Lower leg skin (tissue), 4 donors: Measurements from ENCODE around the gene ITPKB. TPM values are rescaled to one million over a fixed set of nuclear protein-coding genes. Genes with fewer than 3 reads are reported as not detected.

Source experiments
- DNase-seq, 2 donors: peaks; one replicate each; pipeline ENCODE4 v3.0.0-alpha.2; 2019; ENCODE audit warnings: low spot score in 2 of 2
- H3K4me3 ChIP-seq: fragments of 200-600 bp; sonication (generic); 2 replicates; pipeline ENCODE4 v1.5.1; 2017; ENCODE audit warnings: mild to moderate bottlenecking, low read depth; ENCODE audit not compliant: poor library complexity, severe bottlenecking
- POLR2A ChIP-seq, 2 donors: fragments of 450-650 bp; IDR thresholded peaks; one replicate each; pipeline ENCODE4 v1.6.1; 2016 to 2017; ENCODE audit warnings: antibody characterized with exemption in 2 of 2, mild to moderate bottlenecking in 1 of 2, moderate library complexity in 1 of 2
- WGBS, 2 donors: methylation state at CpG; one replicate each; pipeline ENCODE4 v1.1.5; 2018; 5-methylcytosine and 5-hydroxymethylcytosine counted together
- intact Hi-C: fragments of 100-400 bp; cut with DNase I; formaldehyde crosslinking; loops from one replicate; pipeline ENCODE4 v1.15.0; 2023; ENCODE audit warnings: low total_unique reads
- total RNA-seq, 4 donors: library from RNA; depleted of rRNA; stranded (reverse); fragments of >200 nt; gene quantifications; one replicate each; pipeline ENCODE4 v1.1.0, GENCODE V29; 2016
- TF ChIP-seq, protein P1 (sequence below), 3 donors: fragments of 450-650 bp; IDR thresholded peaks; one replicate each; pipeline ENCODE4 v1.5.1; 2016; ENCODE audit warnings: antibody characterized with exemption in 3 of 3, mild to moderate bottlenecking in 3 of 3, moderate library complexity in 2 of 3

The ITPKB gene
- total RNA-seq, 4 donors from 2014 or later, result 39.3 to 57.2 (median 44.1) TPM

GRCh38 chr1:226688808-226689207 lies 50.3 kb downstream of the ITPKB start:
- DNase-seq, result no peak
- intact Hi-C loops, result no loop called here
- H3K4me3 ChIP-seq, result no peak overlapping the region
- 54 to 55% methylated on average over 4 of the region's 4 CpGs for WGBS, 2 donors
- no peak for TF ChIP-seq POLR2A (IDR thresholded peaks at IDR 0.05)
- TF ChIP-seq, protein P1, sequence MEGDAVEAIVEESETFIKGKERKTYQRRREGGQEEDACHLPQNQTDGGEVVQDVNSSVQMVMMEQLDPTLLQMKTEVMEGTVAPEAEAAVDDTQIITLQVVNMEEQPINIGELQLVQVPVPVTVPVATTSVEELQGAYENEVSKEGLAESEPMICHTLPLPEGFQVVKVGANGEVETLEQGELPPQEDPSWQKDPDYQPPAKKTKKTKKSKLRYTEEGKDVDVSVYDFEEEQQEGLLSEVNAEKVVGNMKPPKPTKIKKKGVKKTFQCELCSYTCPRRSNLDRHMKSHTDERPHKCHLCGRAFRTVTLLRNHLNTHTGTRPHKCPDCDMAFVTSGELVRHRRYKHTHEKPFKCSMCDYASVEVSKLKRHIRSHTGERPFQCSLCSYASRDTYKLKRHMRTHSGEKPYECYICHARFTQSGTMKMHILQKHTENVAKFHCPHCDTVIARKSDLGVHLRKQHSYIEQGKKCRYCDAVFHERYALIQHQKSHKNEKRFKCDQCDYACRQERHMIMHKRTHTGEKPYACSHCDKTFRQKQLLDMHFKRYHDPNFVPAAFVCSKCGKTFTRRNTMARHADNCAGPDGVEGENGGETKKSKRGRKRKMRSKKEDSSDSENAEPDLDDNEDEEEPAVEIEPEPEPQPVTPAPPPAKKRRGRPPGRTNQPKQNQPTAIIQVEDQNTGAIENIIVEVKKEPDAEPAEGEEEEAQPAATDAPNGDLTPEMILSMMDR (IDR thresholded peaks at IDR 0.05), result no peak

GRCh38 chr1:226688056-226688748 lies 50.9 kb downstream of the ITPKB start:
- intact Hi-C loops, result no loop called here

DNA sequence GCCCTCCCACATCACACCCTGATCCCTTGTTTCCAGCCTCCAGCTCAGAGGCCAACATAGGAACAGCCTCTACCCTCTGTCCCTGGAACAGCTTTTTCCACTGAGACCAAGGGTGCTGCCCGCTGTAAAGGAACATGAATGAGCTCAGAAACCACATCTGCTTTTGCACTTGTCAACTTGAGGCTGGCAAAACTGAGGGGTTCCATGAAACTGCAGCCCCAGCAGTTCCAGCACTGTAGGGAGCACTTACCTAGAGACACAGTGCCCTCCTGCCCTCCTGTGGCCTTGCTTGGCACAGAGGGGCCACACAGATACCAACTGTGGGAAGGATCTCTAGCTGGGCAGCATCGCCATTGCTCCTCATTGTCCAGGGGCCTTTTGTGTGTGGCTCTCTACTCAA lies 51.7 kb downstream of the ITPKB start:
- intact Hi-C loops, result no loop called here
- no peak for TF ChIP-seq POLR2A (IDR thresholded peaks at IDR 0.05)
- TF ChIP-seq, protein P1 (IDR thresholded peaks at IDR 0.05), result no peak

More at GRCh38 chr1:226688056-226688748, 50.9 kb downstream of the ITPKB start:
- 60 to 62% methylated on average over 5 to 6 of the region's 6 CpGs for WGBS, 2 donors
- TF ChIP-seq, protein P1 (IDR thresholded peaks at IDR 0.05), result no peak
- TF ChIP-seq POLR2A (IDR thresholded peaks at IDR 0.05), result no peak
- no peak overlapping the region for H3K4me3 ChIP-seq
- DNase-seq, result no peak

DNA sequence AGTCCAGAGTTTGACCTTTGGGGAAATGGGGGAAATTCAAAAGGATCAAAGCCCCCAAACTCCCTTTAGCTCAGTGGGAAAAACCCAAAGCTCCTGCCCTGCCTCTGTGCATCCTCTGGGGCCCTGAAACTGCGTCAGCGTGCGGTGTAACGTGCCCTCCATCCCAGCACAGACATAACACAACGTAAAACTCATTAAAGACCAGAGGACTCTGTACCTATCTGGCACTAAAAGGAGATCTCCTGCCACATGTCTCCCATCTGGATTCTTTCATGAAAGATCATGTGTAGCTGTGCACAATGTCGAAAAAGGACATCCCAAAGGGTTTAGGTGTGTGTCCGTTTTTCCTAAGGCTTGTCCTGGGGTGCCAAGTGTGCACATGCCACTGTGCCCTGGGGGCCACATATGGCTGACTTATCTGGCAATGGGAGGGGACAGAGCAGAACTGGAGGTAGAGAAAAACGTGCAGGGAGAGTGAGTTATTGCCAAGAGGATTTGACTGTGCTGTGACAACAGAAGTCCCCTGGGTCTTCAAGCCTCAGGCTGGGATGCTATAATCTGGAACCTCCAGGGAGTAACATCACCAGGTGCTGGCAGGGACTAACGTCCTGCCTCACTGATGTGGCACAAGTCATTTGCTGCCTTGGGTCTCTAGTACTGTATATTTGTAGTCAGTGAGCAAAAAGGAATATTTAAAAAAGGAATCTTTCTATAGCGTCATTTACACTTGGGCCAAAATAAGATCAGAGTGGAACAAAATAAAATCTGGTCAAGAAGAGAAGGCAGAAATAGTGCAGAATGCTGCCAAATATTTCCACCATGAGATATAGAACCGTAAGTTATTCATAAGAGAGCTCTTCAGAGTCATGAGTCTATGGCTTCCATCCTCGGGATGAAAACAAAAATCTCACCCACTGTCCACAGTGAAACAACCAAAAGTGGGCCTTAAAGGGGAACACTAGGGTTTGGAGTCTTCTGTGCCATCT lies 52.3 kb downstream of the ITPKB start:
- TF ChIP-seq, protein P1 (IDR thresholded peaks at IDR 0.05), result no peak
- no peak for TF ChIP-seq POLR2A (IDR thresholded peaks at IDR 0.05)

More for the DNA sequence above, 51.7 kb downstream of the ITPKB start:
- DNase-seq, result no peak
- H3K4me3 ChIP-seq, result no peak overlapping the region
- 72 to 81% methylated on average over 2 of the region's 2 CpGs for WGBS, 2 donors

DNA sequence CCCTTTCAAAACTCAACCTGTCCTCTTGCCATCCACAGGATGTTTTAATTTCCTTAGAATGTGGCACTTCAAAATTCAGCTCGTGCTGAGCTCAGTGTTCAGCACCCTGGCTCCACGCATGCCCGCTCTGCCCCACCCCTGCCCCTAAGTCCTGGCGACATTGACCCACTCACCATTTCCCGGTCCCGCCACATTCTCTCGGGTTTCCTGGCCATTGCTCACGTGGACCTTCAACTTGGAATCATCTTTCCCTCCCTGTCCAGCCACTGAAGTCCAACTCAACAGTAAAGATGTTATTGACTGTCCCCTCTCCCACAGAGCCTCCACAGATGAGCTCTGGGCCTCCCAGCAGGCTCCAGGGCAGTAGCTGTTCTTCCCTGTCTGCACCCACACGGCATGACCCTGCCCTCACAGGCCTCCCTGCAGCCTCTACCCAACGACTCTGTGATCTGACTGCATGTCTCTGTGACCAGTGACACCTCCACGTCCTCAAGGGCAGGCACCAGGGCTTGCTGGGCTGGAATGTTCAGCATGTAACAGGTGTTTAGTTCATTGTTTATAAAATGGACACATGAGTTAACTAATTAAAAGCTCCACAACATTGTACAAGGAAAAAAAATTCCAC lies 53.8 kb downstream of the ITPKB start:
- TF ChIP-seq, protein P1 (IDR thresholded peaks at IDR 0.05), result no peak
- no peak for TF ChIP-seq POLR2A (IDR thresholded peaks at IDR 0.05)
- intact Hi-C loops, result no loop called here
- no peak overlapping the region for H3K4me3 ChIP-seq
- WGBS, 2 donors, result 86 to 90% methylated on average over 11 of the region's 11 CpGs
- no peak for DNase-seq

More for the DNA sequence above, 52.3 kb downstream of the ITPKB start:
- intact Hi-C loops, result no loop called here
- DNase-seq, result no peak
- no peak overlapping the region for H3K4me3 ChIP-seq
- WGBS, 2 donors, result 64 to 68% methylated on average over 12 of the region's 12 CpGs
